Spinal cord (tissue), 10 donors: Measurements from ENCODE around the gene GDNF. TPM values are rescaled to one million over a fixed set of nuclear protein-coding genes. Genes with fewer than 3 reads are reported as not detected.
"Not testable (repeated sequence)": the region's sequence is repeated elsewhere in the genome, so short reads cannot be mapped to it uniquely, and the experiment has no call there.

Experiments
- DNase-seq, 6 donors: peaks; one replicate each; pipeline versions ENCODE4 v3.0.0 to v3.0.0-alpha.2; 2013 to 2015; ENCODE audit warnings: low spot score in 6 of 6, low read depth in 4 of 6
- H3K27ac ChIP-seq: one replicate; pipeline ENCODE4 v1.5.1; 2013; ENCODE audit warnings: low read depth, low read length, control low read depth
- H3K27me3 ChIP-seq: one replicate; pipeline ENCODE4 v1.6.1; 2013; ENCODE audit warnings: low read length; ENCODE audit not compliant: control insufficient read depth, insufficient read depth
- H3K36me3 ChIP-seq: one replicate; pipeline ENCODE4 v1.6.1; 2013; ENCODE audit warnings: low read length; ENCODE audit not compliant: control insufficient read depth, insufficient read depth
- H3K4me1 ChIP-seq: one replicate; pipeline ENCODE4 v1.6.1; 2013; ENCODE audit warnings: low read length; ENCODE audit not compliant: control insufficient read depth, insufficient read depth
- H3K4me3 ChIP-seq: one replicate; pipeline ENCODE4 v1.5.1; 2013; ENCODE audit warnings: low read depth, low read length, control low read depth
- H3K9me3 ChIP-seq: one replicate; pipeline ENCODE4 v1.6.1; 2013; ENCODE audit warnings: low read length; ENCODE audit not compliant: control insufficient read depth, insufficient read depth
- WGBS: methylation state at CpG from one replicate; pipeline ENCODE4 v1.1.5; 2013; ENCODE audit warnings: missing lambda C conversion rate; ENCODE audit not compliant: insufficient coverage; 5-methylcytosine and 5-hydroxymethylcytosine counted together
- polyA plus RNA-seq, 2 donors: library from polyadenylated mRNA; unstranded; fragments of 120-200 nt; gene quantifications; one replicate each; pipeline ENCODE4 v1.2.1, GENCODE V29; 2013; ENCODE audit not compliant: insufficient read length in 2 of 2
- total RNA-seq, 2 donors: library from RNA; depleted of rRNA in 1 of 2; stranded (reverse); fragments of 120-200 nt in 1 of 2; fragments of >200 nt in 1 of 2; gene quantifications; one replicate each; pipeline versions ENCODE4 v1.2.3 to v1.2.4, GENCODE V29; 2013 to 2014
- donor health status: healthy.

Gene GDNF
- total and polyA plus RNA-seq, 4 donors = 0.17 to 0.51 (median 0.43) TPM

DNA sequence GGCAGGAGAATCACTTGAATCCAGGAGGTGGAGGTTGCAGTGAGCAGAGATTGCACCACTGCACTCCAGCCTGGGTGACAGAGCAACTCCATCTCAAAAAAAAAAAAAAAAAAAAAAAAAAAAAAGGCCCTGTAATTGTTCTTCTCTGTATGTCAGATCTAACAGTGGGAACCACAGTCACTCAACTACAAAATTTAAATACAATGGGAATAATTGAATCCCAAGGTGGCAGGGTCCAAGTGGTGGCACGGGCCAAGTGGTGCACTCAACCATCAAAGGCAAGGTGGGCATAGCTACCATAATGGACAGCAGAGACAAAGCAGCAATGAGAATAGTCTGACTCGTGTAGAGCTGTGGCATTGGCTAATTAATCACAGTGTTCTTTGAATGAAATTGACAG is 44.5 kb downstream of the GDNF start:
- H3K4me1 ChIP-seq, H3K27ac ChIP-seq, H3K36me3 ChIP-seq, H3K4me3 ChIP-seq, DNase-seq, H3K27me3 ChIP-seq, H3K9me3 ChIP-seq: not testable (repeated sequence)
- 57% methylated on average over 1 of the region's 2 CpGs for WGBS

DNA sequence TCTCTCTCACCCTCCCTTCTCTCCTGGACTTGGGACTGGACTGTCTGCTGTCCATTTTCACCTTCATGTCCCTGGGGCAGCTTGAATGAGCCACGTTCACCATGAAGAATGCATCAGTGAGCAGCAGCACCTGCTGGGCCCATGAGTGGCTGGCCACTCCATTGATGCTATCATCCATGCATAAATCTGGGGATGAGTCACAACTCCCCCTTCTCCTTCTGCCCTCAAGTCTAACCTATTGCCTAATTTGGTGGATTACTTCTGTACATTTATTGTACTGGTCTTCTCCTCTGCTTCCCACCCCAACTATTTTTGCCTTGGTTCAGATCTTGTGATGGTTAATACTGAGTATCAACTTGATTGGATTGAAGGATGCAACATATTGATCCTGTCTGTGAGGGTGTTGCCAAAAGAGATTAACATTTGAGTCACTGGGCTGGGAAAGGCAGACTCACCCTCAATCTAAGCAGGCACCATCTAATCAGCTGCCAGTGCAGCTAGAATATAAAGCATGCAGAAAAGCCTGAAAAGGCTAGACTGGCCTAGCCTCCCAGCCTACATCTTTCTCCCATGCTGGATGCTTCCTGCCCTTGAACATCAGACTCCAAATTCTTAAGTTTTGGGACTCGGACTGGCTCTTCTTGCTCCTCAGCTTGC is 46.7 kb downstream of the GDNF start:
- Histone ChIP-seq H3K4me3 (no peak overlapping the region), H3K4me1 (no peaks in the 10 kb centered on the region), H3K9me3 (peaks cover 3% of the 10 kb centered on the region), H3K36me3 (no peaks in the 10 kb centered on the region), H3K27me3 (no peaks in the 10 kb centered on the region), H3K27ac (no peak overlapping the region)
- no peak for DNase-seq
- WGBS = 83% methylated on average over 1 of the region's 2 CpGs

GRCh38 chr5:37791321-37791720 is 48.5 kb downstream of the GDNF start:
- H3K4me3 ChIP-seq = no peak overlapping the region
- DNase-seq = no peak
- no peaks in the 10 kb centered on the region for H3K36me3 ChIP-seq
- no peak overlapping the region for H3K27ac ChIP-seq
- no peaks in the 10 kb centered on the region for H3K4me1 ChIP-seq
- WGBS = 58% methylated on average over 1 of the region's 2 CpGs
- peaks cover 3% of the 10 kb centered on the region for H3K9me3 ChIP-seq
- H3K27me3 ChIP-seq = no peaks in the 10 kb centered on the region

GRCh38 chr5:37789991-37790390 is 49.9 kb downstream of the GDNF start:
- Histone ChIP-seq H3K27me3 (no peaks in the 10 kb centered on the region), H3K27ac (no peak overlapping the region), H3K36me3 (no peaks in the 10 kb centered on the region), H3K9me3 (peaks cover 3% of the 10 kb centered on the region), H3K4me1 (no peaks in the 10 kb centered on the region), H3K4me3 (no peak overlapping the region)
- no peak for DNase-seq
- 43% methylated on average over 1 of the region's 2 CpGs for WGBS

GRCh38 chr5:37787742-37788141 is 52.1 kb downstream of the GDNF start:
- H3K9me3 ChIP-seq = peaks cover 1% of the 10 kb centered on the region
- H3K4me1 ChIP-seq = no peaks in the 10 kb centered on the region
- no peaks in the 10 kb centered on the region for H3K36me3 ChIP-seq
- no peak overlapping the region for H3K4me3 ChIP-seq
- 60% methylated on average over 1 of the region's 6 CpGs for WGBS
- no peak overlapping the region for H3K27ac ChIP-seq
- peak in 2 of 6 donors; percentile 23 to 70 for DNase-seq
- no peaks in the 10 kb centered on the region for H3K27me3 ChIP-seq

DNA sequence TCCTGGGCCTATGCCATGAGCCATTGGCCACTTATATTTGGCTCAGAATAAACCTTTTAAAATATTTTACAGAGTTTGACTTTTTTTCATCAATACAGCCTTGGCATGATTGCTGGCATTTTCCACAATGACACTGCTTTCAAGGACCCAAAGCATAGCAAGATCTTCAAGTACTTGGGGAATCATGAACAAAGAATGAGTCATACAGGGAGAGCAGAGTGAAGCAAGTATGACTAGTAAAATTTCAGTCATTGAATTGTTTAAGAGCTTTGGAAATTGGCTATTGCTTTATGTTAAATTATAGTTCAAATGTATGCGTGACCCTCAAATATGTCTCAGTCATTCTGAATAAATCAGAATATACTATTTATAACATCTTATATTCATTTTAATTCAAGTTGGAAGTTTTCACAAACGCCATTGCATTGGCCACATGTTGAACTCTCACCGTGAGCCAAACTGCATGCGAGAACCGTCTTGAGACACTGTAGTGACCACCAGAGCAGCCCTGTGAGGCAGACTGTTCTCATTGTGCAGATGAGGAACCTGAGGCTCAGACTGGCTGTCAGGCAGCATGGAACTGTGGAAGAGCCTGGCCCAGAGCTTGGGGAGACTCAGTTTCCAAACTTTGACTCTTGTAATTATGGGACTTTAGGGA is 52.9 kb downstream of the GDNF start:
- 94% methylated on average over 4 of the region's 5 CpGs for WGBS

DNA sequence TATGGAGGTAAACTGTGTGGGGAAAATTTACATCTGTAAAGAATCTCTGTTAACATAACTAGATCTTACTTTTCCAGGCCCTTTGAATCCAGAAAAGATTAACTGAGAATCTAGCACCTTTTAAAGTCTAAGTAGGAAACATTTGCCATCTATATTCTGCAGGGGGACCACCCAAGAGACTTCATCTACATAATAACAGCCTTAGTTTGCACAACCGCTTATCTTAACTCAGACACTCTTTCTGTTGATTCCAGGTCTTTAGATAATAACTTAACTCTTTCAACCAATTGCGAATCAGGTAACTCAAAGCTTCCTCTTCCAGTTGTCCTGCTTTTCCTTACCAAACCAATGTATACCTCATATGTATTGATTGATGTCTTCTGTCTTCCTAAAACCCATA is 53.4 kb downstream of the GDNF start:
- Histone ChIP-seq H3K36me3 (no peaks in the 10 kb centered on the region), H3K9me3 (no peaks in the 10 kb centered on the region), H3K27ac (no peak overlapping the region), H3K4me1 (no peaks in the 10 kb centered on the region), H3K27me3 (no peaks in the 10 kb centered on the region), H3K4me3 (no peak overlapping the region)
- no peak for DNase-seq
- 92% methylated on average over 1 of the region's 2 CpGs for WGBS

More for the DNA sequence above, 52.9 kb downstream of the GDNF start:
- no peaks in the 10 kb centered on the region for H3K9me3 ChIP-seq
- no peaks in the 10 kb centered on the region for H3K36me3 ChIP-seq
- no peak for DNase-seq
- no peaks in the 10 kb centered on the region for H3K4me1 ChIP-seq
- no peaks in the 10 kb centered on the region for H3K27me3 ChIP-seq
- no peak overlapping the region for H3K27ac ChIP-seq
- no peak overlapping the region for H3K4me3 ChIP-seq

- H3K36me3 ChIP-seq, H3K27me3 ChIP-seq, H3K27ac ChIP-seq, H3K9me3 ChIP-seq, H3K4me1 ChIP-seq, H3K4me3 ChIP-seq: not testable (repeated sequence)
- DNase-seq = peak in 2 of 6 donors; percentile 4
- WGBS = no CpG with 5 or more reads among the region's 8 CpGs
Measured at GRCh38 chr5:37781409-37781808, 58.4 kb downstream of the GDNF start.

DNA sequence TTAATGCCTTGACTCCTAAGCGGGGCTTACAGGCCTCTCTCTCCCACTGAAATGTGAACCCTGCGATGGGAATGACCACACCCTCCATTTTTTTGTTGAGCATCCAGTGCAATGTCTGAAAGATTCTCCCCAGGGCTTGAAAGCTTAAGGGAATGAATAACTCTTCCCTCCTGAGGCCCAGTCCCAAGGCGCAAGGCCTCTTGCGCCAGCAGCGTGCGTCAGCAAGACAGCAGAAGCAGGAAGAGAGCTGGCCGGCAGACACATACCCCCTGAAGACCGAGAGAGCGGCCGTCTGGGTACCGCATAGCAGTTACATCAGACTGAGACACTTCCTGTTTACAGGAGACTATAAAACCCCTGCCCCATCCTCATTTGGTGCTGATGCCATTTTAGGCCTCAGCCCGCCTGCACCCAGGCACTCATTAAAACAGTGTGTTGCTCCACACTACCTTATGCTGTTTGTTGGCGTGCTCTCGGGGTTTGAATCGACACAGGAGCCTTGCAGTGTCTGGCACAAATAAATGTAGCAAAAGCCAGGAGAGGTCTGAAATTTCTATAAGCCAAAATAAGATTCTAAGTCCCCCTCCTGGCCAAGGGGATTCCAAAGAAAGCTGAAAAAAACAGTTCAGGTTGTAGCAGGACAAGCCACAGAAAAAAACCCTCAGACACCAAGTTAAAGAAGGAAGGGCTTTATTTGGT is 62.3 kb downstream of the GDNF start:
- Histone ChIP-seq H3K4me1 (no peaks in the 10 kb centered on the region), H3K27ac (no peak overlapping the region), H3K36me3 (no peaks in the 10 kb centered on the region), H3K9me3 (no peaks in the 10 kb centered on the region), H3K27me3 (no peaks in the 10 kb centered on the region), H3K4me3 (no peak overlapping the region)
- WGBS = 79% methylated on average over 15 of the region's 15 CpGs
- DNase-seq = peak in 1 of 6 donors; percentile 16

- WGBS = 84% methylated on average over 7 of the region's 7 CpGs
- Histone ChIP-seq H3K36me3 (no peaks in the 10 kb centered on the region), H3K4me3 (no peak overlapping the region), H3K4me1 (no peaks in the 10 kb centered on the region), H3K27me3 (no peaks in the 10 kb centered on the region), H3K27ac (no peak overlapping the region), H3K9me3 (no peaks in the 10 kb centered on the region)
- DNase-seq = no peak
Measured at GRCh38 chr5:37776826-37777225, 63.0 kb downstream of the GDNF start.
